Activated T-helper 1 cell treated with anti-CD3 and anti-CD28 coated beads, Interleukin-12 subunit alpha, Interleukin-12 subunit beta, Interleukin-2, Interleukin-4 antibody, amounts not matched to agents 30 ng/mL and 10 ng/mL and 1 ng/mL, durations not matched to agents 14 hours and 24 hours and 36 hours (primary cell): ENCODE results near the gene CIZ1. TPM values are rescaled to one million over a fixed set of nuclear protein-coding genes. Genes with fewer than 3 reads are reported as not detected.
A peak's percentile ranks its signal among the peaks of the same experiment; 100 is the strongest.

Source experiments
- DNase-seq: peaks from one replicate; pipeline ENCODE4 v3.0.0; 2021; ENCODE audit warnings: low spot score
- H3K27ac Mint-ChIP-seq: one replicate; pipeline ENCODE4 v1.8.0; 2021; ENCODE audit warnings: mild to moderate bottlenecking, mixed read lengths
- H3K27me3 Mint-ChIP-seq: one replicate; pipeline ENCODE4 v1.8.0; 2022; ENCODE audit warnings: mild to moderate bottlenecking, moderate library complexity, mixed read lengths; ENCODE audit not compliant: insufficient read depth
- H3K36me3 Mint-ChIP-seq: one replicate; pipeline ENCODE4 v1.8.0; 2021; ENCODE audit warnings: low read depth, mixed read lengths
- H3K4me1 Mint-ChIP-seq: one replicate; pipeline ENCODE4 v1.8.0; 2021; ENCODE audit warnings: low read depth, mixed read lengths
- H3K4me3 Mint-ChIP-seq: one replicate; pipeline ENCODE4 v1.8.0; 2021; ENCODE audit warnings: mild to moderate bottlenecking, moderate library complexity, mixed read lengths
- H3K9me3 Mint-ChIP-seq: one replicate; pipeline ENCODE4 v1.8.0; 2021; ENCODE audit warnings: mixed read lengths
- intact Hi-C: fragments of 100-400 bp; cut with micrococcal nuclease; formaldehyde crosslinking; loops from one replicate; pipeline ENCODE4 v1.15.1; 2024
- total RNA-seq: library from RNA; stranded (reverse); gene quantifications from 2 replicates; pipeline ENCODE4 v1.2.3, GENCODE V29; 2022

Gene CIZ1
- total RNA-seq, 1 donor from 2014 or later = 158 TPM

DNA sequence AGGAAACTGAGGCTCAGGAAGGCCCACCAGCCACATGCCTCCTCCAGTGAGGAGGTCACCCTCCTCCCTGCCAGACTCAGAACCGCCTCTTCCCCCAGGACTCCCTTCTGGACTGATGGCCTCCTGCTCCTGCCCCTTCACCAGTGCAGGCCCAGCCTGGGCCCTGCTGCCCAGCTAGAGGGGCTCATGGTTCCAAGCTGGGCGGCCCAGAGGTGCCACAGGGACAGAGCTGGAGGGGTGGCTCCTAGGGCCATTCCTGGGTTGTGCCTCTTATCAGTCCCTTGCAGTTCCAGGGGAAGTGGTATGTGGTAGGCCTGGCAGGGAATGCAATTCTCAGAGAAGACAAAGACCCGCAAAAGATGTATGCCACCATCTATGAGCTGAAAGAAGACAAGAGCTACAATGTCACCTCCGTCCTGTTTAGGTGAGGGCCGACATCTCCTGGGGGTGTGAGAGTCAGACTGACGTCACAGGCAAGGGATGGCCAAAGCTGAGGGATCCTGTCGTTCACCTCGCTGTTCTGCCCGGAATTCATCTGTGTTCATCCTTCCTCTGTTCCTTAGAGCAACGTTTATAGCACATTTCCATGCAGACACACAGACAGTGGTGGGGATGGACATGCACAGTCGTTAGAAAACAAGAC lies 41.3 kb downstream of the CIZ1 start:
- Mint-ChIP-seq H3K4me3 (no peak overlapping the region), H3K36me3 (no peaks in the 10 kb centered on the region), H3K9me3 (no peaks in the 10 kb centered on the region), H3K27ac (no peak overlapping the region), H3K27me3 (no peaks in the 10 kb centered on the region), H3K4me1 (no peaks in the 10 kb centered on the region)
- intact Hi-C loops = no loop called here
- DNase-seq = no peak

DNA sequence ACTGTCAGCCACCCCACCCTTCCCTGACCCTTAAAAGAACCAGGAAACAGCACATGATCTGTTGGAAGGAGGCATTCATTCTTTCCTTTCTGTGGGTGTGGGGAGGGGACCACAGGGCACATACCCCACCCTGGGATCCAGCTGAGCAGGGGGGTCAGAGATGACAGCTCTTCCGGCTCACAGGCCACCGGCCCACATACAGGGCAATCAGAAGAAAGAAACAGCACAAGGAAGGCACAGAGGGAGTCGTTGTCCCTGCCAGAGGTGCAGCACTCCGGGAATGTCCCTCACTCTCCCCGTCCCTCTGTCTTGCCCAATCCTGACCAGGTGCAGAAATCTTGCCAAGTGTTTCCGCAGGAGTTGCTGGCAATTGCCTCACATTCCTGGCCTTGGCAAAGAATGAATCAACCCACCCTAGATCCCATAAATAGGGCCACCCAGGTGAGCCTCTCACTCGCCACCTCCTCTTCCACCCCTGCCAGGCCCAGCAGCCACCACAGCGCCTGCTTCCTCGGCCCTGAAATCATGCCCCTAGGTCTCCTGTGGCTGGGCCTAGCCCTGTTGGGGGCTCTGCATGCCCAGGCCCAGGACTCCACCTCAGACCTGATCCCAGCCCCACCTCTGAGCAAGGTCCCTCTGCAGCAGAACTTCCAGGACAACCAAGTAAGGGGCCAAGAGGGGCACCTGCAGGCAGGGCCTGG lies 42.2 kb downstream of the CIZ1 start, which contains the start of gene LCN2:
TSS of gene LCN2 (plus strand) at position 453 of the 701 bp plus-strand sequence. CDS start at position 526, 73 bp downstream.
- H3K27me3 Mint-ChIP-seq = no peaks in the 10 kb centered on the region
- DNase-seq = no peak
- no peaks in the 10 kb centered on the region for H3K36me3 Mint-ChIP-seq
- no peak within 1 kb of the TSS for H3K27ac Mint-ChIP-seq
- H3K4me3 Mint-ChIP-seq = no peak within 1 kb of the TSS
- no peaks in the 10 kb centered on the region for H3K9me3 Mint-ChIP-seq
- no peaks in the 10 kb centered on the region for H3K4me1 Mint-ChIP-seq
- intact Hi-C loops = no loop called here

DNA sequence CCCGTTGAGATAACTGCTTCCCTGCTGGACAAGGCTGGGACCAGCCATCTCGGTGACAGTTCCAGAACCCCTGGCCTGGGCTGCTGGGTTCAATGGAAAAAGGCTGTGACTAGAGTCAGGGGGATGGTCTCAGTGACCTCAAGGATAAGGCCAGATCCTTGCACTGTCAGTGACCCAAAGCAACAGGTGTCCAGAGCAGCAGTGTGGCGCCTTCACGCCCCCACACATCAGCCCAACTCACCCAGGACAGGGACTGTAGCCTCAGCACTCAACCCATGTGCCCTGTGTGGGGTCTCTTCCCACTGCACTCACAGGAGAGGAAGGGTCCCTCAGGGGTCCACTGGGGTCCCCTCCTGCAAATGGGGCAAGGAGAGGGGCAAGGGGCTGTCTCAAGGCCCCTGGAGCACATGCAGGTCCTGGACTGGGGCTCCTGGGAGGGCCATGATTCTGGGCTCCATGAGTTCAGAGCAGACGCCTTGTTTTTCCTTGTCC lies 42.8 kb downstream of the CIZ1 start:
- intact Hi-C loops = no loop called here
- H3K9me3 Mint-ChIP-seq = no peaks in the 10 kb centered on the region
- H3K36me3 Mint-ChIP-seq = no peaks in the 10 kb centered on the region
- no peak for DNase-seq
- peaks cover 1% of the 10 kb centered on the region for H3K4me1 Mint-ChIP-seq
- H3K4me3 Mint-ChIP-seq = no peak overlapping the region
- no peaks in the 10 kb centered on the region for H3K27me3 Mint-ChIP-seq
- no peak overlapping the region for H3K27ac Mint-ChIP-seq

DNA sequence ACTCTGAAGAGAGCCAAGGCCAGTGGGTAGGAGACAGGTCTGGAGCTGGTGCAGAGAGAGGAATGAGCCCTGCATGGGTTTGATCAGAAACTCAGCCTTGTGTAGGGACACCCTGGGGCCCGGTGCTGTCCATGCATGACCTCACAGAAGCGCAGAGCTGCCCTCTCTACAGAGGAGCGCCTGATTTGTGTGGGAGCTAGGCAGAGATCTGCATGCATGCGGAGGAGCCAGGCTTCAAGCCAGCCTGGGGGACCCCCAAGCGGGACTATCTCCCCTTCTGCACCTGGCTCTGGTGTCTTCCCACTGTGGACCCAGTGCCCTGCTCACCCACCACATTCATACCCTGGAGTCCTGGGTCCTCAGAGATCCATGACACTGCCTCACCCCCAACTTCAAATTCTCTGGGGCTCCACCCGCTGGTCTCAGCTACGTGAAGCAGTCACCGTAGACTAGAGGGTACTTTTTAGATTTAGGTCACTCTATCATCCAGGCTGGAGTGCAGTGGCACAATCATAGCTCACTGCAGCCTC lies 44.7 kb downstream of the CIZ1 start:
- Mint-ChIP-seq H3K4me3 (no peak overlapping the region), H3K27ac (no peak overlapping the region), H3K36me3 (no peaks in the 10 kb centered on the region), H3K27me3 (no peaks in the 10 kb centered on the region), H3K4me1 (peaks cover 12% of the 10 kb centered on the region), H3K9me3 (no peaks in the 10 kb centered on the region)
- intact Hi-C loops = no loop called here
- DNase-seq = no peak

DNA sequence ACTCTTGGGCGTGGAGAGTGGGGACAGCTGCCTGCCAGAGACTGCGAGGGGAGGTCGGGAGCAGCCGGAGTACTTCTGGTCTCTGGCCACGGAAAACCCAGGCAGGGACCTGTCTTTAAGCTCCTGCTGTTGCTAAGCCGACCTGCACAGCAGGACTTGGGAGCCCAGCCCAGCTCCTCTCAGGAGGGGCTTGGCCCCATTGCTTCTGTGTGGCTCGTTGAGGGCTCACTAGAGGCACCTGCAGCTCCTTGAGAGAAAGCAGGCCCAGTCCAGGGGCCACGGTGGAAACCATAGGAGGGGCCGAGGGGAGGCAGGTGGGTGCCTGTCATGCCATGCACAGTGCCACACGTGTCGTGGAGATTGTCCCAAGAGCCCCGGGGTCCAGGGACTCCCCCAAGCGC lies 45.4 kb downstream of the CIZ1 start:
- Mint-ChIP-seq H3K27me3 (no peaks in the 10 kb centered on the region), H3K36me3 (no peaks in the 10 kb centered on the region), H3K27ac (no peak overlapping the region), H3K9me3 (no peaks in the 10 kb centered on the region), H3K4me3 (no peak overlapping the region), H3K4me1 (peaks cover 12% of the 10 kb centered on the region)
- DNase-seq = no peak
- intact Hi-C loops = no loop called here

DNA sequence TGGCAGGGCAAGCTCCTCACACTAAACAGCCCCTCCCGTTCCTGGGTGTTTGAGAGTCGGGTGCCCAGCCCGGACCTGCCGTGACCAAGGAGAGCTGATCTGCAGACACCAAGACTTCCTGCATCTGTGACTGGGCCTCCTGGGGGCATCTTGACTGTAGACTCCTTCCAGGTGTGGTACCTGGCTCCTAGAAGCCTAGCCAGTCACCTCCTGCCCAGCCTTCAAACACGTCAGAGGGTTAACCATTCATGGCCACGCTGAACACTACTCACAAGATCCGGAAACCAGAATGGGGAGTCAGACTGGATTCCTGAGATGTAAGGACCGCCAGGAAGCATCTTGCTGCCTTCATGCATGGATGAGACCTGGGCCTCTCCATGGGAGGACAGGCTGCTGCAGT lies 45.8 kb downstream of the CIZ1 start:
- intact Hi-C loops = no loop called here
- Mint-ChIP-seq H3K27ac (no peak overlapping the region), H3K27me3 (no peaks in the 10 kb centered on the region), H3K4me3 (no peak overlapping the region), H3K36me3 (no peaks in the 10 kb centered on the region), H3K4me1 (peaks cover 12% of the 10 kb centered on the region), H3K9me3 (no peaks in the 10 kb centered on the region)
- DNase-seq = no peak

DNA sequence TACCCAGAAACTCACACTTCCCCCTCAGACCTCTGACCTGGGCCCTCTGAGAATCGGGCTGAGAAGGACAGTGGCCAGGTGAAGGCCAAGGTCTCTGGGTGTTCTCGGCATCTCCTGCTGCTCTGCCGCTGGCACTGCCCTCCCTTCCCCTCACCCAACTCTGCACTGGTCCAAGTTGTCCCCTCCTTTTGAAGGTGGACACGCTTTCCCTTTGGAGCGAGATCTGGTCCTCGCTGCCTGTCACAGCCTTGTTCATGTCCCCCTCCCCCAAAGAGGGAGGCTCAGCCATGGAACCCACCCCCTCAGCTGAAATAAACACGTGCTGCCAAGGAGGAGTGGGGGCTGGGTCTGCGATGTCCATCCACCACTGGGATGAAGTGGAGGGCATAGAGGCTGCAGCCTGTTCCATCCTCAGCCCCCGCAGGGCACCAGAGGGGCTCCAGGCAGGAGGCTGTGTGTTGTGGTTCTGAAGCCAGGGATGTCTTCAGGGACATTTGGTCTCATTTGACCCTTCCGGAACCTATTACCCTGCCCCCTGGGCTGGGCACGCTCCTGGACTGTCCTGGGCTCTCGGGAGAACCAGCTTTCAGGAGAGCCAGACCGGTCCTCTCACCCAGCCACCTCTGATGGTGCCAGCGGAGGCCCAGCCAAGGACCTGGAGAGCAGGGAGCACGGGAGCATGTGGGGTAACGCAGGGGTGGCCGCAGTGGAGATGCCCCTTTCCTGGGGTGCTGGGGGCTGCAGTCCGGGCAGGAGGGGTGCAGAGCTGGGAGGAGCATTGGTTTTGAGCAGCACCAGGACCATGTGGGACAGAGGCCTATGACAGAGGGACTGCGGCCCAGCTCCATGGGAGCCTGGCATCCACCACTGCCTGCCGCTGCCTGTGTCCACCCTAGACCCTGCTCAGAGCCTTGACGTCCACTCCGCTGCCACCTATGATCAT lies 46.9 kb downstream of the CIZ1 start:
- intact Hi-C loops = no loop called here
- H3K4me3 Mint-ChIP-seq = no peak overlapping the region

DNA sequence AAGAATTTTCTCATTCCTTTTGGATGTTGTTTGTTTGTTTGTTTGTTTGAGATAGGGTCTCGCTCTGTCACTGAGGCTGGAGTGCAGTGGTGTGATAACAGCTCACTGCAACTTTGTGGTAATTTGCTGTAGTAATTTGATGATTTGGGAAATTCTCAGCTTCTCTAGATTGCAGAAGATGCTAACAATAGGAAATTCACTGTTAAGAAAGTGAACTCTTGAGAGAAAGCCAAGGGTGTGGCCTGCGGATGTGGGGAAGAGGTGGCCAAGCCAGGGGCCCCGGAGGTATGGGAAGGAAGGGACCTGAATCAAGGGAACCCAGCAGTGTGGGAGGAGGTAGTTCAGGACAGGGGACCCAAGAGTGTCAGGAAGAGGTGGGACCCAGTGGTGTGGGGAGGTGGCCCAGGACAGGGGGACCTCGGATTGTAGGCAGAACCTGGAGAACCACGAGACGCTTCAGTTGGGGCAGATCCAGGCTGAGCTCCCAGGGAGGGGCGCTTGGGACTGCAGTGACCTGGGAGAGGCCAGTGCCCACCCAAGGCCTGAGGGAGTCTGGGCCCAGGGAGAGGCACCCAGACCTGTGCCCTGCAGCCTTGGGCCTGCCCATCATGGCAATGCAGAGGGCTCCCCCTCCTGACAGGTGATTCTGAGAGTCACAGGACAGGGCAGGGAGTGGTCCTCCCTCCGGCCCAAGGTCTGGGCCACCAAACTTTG lies 47.7 kb downstream of the CIZ1 start:
- H3K27ac Mint-ChIP-seq = no peak overlapping the region
- no peak for DNase-seq
- intact Hi-C loops = no loop called here
- no peaks in the 10 kb centered on the region for H3K36me3 Mint-ChIP-seq
- H3K27me3 Mint-ChIP-seq = no peaks in the 10 kb centered on the region
- no peak overlapping the region for H3K4me3 Mint-ChIP-seq
- no peaks in the 10 kb centered on the region for H3K9me3 Mint-ChIP-seq
- peaks cover 12% of the 10 kb centered on the region for H3K4me1 Mint-ChIP-seq

More for the DNA sequence above, 46.9 kb downstream of the CIZ1 start:
- Mint-ChIP-seq H3K27ac (no peak overlapping the region), H3K27me3 (no peaks in the 10 kb centered on the region), H3K9me3 (no peaks in the 10 kb centered on the region), H3K36me3 (no peaks in the 10 kb centered on the region), H3K4me1 (peaks cover 12% of the 10 kb centered on the region)
- DNase-seq = no peak

DNA sequence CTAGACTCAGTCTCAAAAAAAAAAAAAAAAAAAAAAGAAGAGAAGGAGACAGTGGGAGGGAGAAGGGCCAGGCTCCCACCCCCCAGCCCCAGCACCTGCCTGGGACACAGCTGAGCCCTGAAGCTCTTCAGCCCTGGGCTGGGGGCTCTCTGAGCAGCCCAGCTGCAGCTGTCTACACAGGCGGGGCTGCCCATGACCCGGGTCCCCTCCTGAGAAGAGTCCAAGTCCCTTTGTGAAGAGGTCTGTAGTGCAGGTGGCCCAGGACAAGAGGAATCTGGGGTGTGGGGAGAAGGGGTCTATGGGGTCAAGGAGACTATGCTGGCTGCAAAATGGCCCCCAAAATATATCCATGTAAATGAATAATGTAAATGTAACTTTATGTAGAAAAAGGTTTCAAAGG lies 48.8 kb downstream of the CIZ1 start:
- no peaks in the 10 kb centered on the region for H3K9me3 Mint-ChIP-seq
- H3K36me3 Mint-ChIP-seq = no peaks in the 10 kb centered on the region
- DNase-seq = no peak
- no peak overlapping the region for H3K27ac Mint-ChIP-seq
- H3K27me3 Mint-ChIP-seq = peaks cover 2% of the 10 kb centered on the region
- peaks cover 12% of the 10 kb centered on the region for H3K4me1 Mint-ChIP-seq
- intact Hi-C loops = no loop called here
- H3K4me3 Mint-ChIP-seq = no peak overlapping the region

DNA sequence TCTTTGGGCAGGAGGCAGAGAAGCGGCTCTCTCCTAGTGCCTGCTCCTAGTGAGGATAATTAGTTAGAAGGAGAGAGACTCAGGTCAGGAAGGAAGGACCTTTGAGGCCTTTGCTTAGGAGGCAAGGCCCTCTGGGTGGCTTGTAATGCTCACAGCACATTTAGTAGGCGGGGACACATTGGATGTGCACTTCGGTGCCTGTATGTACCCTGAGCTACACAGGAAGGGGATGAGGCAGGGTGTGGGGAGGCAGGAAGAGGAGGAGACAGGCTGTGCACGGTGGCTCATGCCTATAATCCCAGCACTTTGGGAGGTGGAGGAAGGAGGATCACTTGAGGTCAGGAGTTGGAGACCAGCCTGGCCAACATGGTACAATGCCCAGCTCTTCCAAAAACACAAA lies 49.3 kb downstream of the CIZ1 start:
- no peaks in the 10 kb centered on the region for H3K36me3 Mint-ChIP-seq
- peak overlapping the region; percentile 1 for H3K4me3 Mint-ChIP-seq
- peaks cover 12% of the 10 kb centered on the region for H3K4me1 Mint-ChIP-seq
- H3K27ac Mint-ChIP-seq = peak overlapping the region; percentile 79
- H3K27me3 Mint-ChIP-seq = peaks cover 3% of the 10 kb centered on the region
- peak; percentile 33 for DNase-seq
- H3K9me3 Mint-ChIP-seq = no peaks in the 10 kb centered on the region
- intact Hi-C loops = no loop called here

DNA sequence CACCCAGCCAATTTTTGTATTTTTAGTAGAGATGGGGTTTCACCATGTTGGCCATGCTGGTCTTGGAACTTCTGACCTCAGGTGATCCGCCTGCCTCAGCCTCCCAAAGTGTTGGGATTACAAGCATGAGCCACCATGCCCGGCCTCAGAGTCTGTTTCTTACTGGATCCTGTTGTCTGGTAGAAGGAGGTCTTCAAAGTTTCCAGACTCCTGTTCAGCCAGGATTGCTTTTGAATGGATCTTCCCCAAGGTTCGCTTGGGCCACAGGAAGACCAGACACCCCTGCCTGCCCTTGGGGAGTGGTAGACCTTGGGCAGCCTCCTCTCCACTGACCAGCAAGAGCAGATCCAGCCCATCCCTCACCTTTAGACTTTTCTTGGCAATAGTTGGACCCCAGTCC lies 49.8 kb downstream of the CIZ1 start:
- Mint-ChIP-seq H3K36me3 (no peaks in the 10 kb centered on the region), H3K4me3 (no peak overlapping the region), H3K4me1 (peaks cover 12% of the 10 kb centered on the region), H3K27me3 (peaks cover 3% of the 10 kb centered on the region), H3K27ac (no peak overlapping the region), H3K9me3 (no peaks in the 10 kb centered on the region)
- DNase-seq = no peak
- intact Hi-C loops = no loop called here

DNA sequence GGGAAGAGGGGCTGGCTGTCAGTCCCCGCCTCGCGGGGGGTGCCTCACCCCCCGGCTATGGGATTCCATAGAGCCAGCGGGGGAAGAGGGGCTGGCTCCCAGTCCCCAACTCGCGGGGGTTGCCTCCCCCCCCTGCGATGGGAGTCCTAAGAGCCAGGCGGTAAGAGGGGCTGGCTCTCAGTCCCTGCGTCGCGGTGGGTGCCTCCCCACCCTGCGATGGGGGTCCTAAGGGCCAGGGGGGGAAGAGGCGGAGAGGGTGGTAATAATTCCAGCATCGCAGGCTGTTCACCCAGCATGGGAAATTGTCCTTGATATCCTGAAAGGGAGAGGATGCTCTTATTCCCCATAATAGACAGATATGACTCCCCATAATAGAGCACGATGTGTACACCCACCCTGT lies 51.8 kb downstream of the CIZ1 start:
- H3K4me3 Mint-ChIP-seq = no peak overlapping the region
- no peak for DNase-seq
- H3K36me3 Mint-ChIP-seq = no peaks in the 10 kb centered on the region
- no peaks in the 10 kb centered on the region for H3K9me3 Mint-ChIP-seq
- peaks cover 23% of the 10 kb centered on the region for H3K4me1 Mint-ChIP-seq
- peaks cover 6% of the 10 kb centered on the region for H3K27me3 Mint-ChIP-seq
- intact Hi-C loops = no loop called here
- no peak overlapping the region for H3K27ac Mint-ChIP-seq
